Forelimb muscle (tissue), 1 donor: ENCODE measurements around the gene C9. TPM values are rescaled to one million over a fixed set of nuclear protein-coding genes. Genes with fewer than 3 reads are reported as not detected.
"Not testable (repeated sequence)": the region's sequence is repeated elsewhere in the genome, so short reads cannot be mapped to it uniquely, and the experiment has no call there.

Source experiments
- DNase-seq: peaks from one replicate; pipeline ENCODE4 v3.0.0-alpha.2; 2013; ENCODE audit warnings: low read depth
- polyA plus RNA-seq: library from polyadenylated mRNA; unstranded; fragments of 120-200 nt; gene quantifications from one replicate; pipeline ENCODE4 v1.2.1, GENCODE V29; 2013; ENCODE audit not compliant: insufficient read length

Gene C9
- polyA plus RNA-seq, 1 donor, result 0.22 TPM

DNA sequence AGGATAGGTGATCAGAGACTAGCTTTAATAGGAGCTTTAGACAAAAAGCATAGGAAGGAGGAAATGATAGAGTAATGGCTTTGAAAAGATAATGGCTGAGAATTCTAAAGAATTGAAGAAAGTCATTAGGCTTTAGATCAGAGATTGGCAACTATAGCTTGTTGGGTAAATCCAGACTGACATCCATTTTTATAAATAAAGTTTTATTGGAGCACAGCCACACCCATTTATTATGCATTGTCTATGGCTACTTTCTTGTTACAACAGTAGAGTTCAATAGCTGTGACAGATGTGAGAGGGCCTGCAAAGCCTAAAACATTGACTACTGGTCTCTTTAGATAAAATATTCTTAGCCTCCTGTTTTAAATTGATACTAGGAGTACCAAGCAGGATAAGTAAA, 104.2 kb downstream of the C9 start:
- no peak for DNase-seq

DNA sequence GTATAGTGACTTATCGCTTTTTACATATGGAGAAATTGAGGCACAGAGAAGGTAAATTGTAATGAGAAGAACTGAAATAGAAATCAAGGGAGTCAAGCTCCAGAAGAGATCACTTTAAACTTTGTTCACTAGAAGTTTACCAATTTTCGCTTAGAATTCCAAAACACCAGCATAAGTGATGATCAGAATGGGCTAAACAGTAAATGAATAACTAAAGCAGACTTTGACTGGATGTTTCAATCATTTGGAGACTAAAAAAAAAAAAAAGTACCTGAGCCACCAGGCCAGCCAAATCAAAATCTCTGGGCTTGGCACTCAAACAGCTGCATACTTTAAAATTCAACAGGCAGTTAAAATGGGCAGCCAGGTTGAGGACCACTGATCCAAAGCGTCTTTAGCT, 106.7 kb downstream of the C9 start:
- no peak for DNase-seq

DNA sequence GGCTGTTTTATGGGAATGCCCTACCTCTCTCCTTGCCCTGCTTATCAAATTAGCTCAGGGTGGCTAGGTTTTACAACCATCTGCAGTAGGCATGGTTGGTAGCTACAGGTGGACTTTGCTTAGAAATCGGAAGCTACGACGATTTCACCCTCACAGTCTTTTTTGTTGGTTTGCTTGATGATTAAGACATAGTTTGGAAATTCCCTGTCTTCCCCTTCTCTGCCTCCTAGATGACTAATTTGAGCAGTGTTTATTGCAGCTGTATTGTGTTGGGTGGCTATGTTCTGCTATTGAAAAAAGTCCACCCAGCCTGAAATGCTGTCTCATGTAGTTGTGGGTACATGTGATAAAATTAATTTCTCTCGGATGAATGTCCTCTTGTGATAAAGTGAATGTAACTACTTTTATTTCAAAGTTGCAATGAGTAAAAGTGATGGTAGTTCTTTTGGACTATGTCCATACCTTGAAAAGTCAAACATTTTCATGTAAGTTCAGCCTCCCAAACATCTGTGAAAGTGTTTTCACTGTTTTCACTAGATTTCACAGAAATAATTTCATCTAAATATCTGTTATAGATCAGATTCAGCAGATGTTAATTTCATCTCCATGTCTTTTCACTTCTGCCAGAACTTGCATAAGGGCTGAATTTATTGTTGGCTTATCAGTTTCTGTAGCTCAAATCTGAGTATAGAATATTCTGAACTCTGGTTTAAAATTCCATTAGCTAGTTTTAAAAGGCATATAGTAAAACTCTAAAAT, 107.6 kb downstream of the C9 start:
- no peak for DNase-seq

DNA sequence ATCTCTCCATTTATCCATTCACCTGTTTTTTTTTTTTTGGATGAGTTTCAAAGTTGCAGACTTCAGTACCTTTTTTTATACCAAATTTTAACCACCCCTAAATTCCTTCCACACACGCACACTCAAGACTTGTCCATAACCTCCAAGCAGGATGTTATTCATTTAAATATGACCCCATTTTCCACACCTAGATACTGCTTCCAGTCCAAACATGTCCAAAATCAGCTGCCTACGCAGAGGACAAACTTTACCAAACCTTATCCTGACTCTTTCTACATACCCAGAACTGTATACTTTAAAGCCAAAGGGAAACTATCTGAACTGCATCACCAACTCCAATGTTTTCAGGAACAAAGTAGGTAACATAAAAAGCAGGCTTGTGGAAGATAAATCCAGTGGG, 108.9 kb downstream of the C9 start:
- no peak for DNase-seq

DNA sequence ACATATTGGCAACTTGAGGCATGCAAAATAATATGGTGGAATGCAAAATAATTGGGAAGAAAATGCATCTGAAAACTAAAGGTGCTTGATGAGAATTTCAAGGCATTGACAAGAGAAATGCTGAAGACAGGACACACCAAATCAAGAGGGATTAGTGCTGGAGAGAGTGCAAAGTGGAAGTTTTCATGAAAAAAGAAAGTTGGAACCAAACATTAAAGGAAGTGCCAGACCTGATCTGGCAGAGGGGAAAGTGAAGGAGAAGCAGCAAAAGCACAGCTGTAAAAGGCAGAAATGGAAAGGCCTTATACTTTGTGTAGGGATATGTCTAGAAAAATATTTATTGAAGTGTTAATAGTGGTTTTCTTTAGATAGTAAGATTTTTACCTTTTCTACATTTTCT, 109.6 kb downstream of the C9 start:
- DNase-seq, result no peak

DNA sequence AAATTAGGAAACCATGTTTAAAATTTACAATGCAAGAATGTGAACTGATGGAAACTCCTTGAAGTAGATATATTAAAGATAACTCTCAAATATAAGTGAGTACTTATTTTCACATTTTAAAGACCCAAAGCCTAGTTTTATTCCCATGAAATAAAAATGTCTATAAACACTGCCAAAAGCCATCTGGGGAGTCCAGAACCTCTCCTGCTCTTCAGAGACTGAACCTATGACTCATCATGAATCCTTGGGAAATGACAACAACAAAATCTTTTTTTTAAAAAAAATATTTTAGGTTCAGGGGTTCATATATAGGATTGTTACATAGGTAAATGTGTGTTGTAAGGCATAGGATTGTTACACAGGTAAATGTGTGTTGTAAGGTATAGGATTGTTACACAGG, 111.1 kb downstream of the C9 start:
- no peak for DNase-seq

DNA sequence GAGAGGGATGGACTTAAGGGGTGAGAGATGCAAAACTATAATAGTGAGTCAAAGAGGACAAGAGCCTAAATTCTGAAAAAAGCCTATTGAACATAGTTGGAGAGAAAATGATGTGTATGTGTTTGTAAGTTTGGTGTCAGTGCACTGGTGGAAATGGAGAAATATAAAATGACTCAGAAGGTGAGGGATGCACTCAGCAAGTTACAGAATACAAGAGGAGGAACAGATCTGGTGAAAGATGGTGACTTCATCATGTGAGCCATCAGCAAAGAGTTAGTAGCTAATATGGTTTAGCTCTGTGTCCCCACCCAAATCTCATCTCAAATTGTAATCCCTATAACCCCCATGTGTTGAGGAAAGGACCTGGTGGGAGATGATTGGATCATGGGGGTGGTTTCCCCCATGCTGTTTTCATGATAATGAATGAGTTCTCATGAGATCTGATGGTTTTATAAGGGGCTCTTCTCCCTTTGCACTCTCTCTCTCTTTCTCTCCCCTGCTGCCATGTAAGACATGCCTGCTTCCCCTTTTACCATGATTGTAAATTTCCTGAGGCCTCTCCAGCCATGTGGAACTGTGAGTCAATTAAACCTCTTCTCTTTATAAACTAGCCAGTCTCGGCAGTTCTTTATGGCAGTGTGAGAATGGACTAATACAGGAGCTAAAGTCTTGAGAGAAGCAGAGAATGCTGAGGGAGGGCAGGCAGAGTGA, 114.6 kb downstream of the C9 start:
- DNase-seq, result no peak

DNA sequence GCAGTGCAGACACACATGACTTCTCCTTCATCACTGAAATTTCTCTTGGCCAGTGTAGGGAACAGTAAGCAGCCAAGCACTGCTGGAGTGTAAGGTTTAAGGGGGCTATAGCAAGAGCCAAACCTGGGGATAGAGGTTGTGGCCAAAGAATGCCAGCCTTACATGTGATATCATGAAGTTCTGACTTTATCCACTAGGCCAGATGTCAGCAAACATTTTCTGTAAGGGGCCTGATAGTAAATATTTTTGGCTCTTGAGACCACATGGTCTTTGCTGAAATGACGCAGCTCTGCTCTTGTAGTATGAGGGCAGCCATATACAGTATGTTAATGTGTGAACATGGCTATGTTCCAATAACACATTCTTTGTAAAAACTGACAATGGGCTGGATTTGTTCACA, 115.2 kb downstream of the C9 start:
- DNase-seq, result no peak

DNA sequence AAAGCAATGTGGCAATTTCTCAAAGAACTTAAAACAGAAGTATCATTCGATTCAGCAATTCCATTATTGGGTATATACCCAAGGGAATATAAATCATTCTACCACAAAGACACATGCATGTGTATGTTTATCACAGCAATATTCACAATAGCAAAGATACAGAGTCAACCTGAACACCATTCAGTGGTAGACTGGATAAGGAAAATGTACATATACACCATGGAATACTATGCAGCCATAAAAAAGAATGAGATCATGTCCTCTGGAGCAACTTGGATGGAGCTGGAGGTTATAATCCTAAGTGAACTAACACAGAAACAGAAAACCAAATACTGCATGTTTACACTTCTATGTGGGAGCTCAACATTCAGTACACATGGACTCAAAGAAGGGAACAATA, 123.5 kb downstream of the C9 start:
- DNase-seq, result no peak

DNA sequence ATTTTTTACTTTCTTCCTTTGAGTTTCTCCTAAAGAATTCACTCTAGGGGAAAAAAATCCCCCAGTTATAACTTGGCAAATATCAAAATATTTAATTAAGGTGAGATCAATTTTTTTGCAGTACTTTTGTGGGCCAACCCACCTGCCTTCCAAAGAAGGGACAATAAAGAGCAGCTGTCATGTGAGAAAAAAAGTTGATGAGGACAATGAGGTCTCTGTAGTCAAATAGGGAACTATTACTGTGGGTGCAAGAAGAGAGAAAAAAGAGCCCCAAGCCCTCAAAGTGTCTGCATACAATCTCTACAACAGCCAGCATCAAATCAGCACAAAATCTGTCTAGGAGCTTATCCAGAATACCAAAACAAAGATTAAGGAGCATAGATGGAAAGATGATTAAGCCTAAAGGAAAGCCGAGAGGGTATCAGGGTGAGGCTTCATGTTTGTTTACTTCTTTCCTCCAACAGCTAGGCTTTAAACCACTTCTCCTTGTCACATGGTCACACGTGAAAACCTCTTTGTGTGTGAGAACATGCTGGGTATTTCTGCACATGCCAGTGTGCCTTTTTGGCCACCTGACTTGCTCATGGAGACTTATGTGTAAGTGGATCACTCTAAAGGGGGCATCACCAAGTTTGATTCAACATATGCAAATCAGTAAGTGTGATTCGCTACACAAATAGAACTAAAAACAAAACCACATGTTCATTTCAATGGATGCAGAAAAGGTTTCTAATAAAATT, 125.8 kb downstream of the C9 start:
- no peak for DNase-seq

DNA sequence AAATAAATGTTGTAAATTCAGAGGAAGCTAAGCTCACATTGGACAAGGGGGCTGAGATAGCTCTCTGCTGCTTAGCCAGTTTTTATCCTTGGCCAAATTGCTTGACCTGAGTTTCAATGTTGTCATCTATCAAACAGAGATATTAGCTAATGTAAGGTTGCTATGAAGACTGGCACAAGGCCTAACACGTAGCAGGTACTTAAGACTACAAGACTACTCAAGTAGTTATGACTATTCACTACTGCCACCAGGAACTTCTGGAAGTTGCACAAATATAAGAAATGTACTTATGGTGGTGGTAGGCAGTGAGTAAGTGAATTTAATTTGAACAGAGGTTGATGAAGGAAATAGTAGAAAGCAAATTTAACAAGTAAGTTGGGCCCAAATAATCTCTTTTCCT, 127.6 kb downstream of the C9 start:
- no peak for DNase-seq

DNA sequence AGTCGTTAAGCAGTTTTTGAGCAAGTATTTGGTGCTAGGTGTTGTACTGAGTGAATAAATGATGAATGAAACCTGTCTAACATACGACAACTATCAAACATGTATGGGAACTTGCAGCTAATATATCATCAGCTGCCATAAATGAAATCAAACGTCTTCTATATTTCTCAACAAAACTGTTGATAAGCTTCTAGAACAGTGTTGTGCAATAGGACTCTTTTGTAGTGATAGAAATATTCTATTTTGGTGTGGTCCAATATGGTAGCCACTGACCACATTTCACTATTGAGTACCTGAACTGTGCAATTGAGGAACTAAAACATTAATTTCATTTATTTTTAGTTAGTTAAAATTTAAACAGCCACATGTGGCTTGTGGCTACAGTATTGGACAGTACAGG, 128.6 kb downstream of the C9 start:
- DNase-seq, result no peak

DNA sequence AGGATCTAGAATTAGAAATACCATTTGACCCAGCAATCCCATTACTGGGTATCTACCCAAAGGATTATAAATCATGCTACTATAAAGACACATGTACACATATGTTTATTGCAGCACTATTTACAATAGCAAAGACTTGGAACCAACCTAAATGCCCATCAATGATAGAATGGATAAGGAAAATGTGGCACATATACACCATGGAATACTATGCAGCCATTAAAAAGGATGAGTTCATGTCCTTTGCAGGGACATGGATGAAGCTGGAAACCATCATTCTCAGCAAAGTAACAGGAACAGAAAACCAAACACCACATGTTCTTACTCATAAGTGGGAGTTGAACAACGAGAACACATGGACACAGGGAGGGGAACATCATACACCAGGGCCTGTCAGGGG, 129.8 kb downstream of the C9 start:
- not testable (repeated sequence) for DNase-seq

Other genes with a start within 250 kb of the C9 start
- 1.7 TPM for gene FYB1, start 144.9 kb downstream of the C9 start, polyA plus RNA-seq
- gene DAB2, start 60.5 kb upstream of the C9 start, polyA plus RNA-seq, result 84.7 TPM